Measurements from ENCODE around the gene PPFIA2. TPM values are rescaled to one million over a fixed set of nuclear protein-coding genes. Genes with fewer than 3 reads are reported as not detected.

PPFIA2 gene
- total and polyA plus RNA-seq, 10 of the 15 experiments (the other 5 are each of a cell fraction or from before 2014, with no cell fraction given): 0.06 to 0.39 (median 0.18) TPM; not detected in 6

DNA sequence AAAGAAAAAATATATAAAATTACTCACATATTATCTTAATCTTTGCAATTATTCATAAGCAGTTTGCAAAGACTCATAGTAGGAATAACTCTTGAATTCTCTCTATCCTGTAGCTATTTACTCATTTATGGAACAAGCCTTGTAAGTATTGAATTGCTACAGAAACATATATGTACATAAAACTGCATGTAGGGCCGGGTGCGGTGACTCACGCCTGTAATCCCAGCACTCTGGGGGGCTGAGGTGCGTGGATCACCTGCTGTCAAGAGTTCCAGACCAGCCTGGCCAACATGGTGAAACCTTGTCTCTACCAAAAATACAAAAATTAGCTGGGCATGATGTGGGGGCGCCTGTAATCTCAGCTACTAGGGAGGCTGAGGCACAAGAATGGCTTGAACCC is 286.2 kb downstream of the PPFIA2 start:
- ATAC-seq (no peak), DNase-seq (ENCODE audit: low read depth, low spot score) (no peak), FAIRE-seq (no peak)
- H3K9me3 ChIP-seq (replicated peaks; ENCODE audit: control insufficient read depth, insufficient read depth, low read length): no peaks in the 10 kb centered on the region
- H4K20me1 ChIP-seq (ENCODE audit: control insufficient read depth, insufficient read depth): no peaks in the 10 kb centered on the region
- no peak overlapping the region for H2AFZ ChIP-seq (ENCODE audit: control insufficient read depth, low read depth, low read length)
- H3K27ac ChIP-seq (ENCODE audit: control insufficient read depth, insufficient read depth): no peak overlapping the region
- no peak overlapping the region for H3K4me3 ChIP-seq
- ChIA-PET SMC1A (ENCODE audit: uncharacterized antibody, unreplicated experiment) (no interaction called here), POLR2A (no interaction called here), RAD21 (ENCODE audit: unreplicated experiment) (no interaction called here), CTCF (no interaction called here)
- no peaks in the 10 kb centered on the region for H3K27me3 ChIP-seq (replicated peaks in 1 of 2; ENCODE audit: control insufficient read depth in 2 of 2, insufficient read depth in 2 of 2, low read length in 1 of 2)
- no peak overlapping the region for H3K4me2 ChIP-seq (ENCODE audit: control insufficient read depth, insufficient read depth)
- in situ Hi-C loops (cut with MboI): no loop called here
- H3K4me1 ChIP-seq (ENCODE audit: control insufficient read depth, insufficient read depth, low read length): no peaks in the 10 kb centered on the region
- H3K36me3 ChIP-seq (ENCODE audit: control insufficient read depth in 2 of 2, insufficient read depth in 2 of 2, low read length in 1 of 2): no peaks in the 10 kb centered on the region
- H3K79me2 ChIP-seq (ENCODE audit: control insufficient read depth, insufficient read depth, low read length): no peaks in the 10 kb centered on the region
- no peak for TF ChIP-seq CREM (IDR thresholded peaks at IDR 0.05; ENCODE audit: low read depth)
- no TSS peak for BruUV-seq (replicated peaks)
- intact Hi-C loops (cut with micrococcal nuclease; ENCODE audit: unreplicated experiment): no loop called here
- 40% methylated on average over 5 of the region's 5 CpGs for WGBS (ENCODE audit: insufficient coverage, insufficient replicate concordance, low lambda C conversion rate, missing lambda C conversion rate)
- no peak overlapping the region for H3K9ac ChIP-seq (ENCODE audit: control insufficient read depth, insufficient read depth, low read length)

DNA sequence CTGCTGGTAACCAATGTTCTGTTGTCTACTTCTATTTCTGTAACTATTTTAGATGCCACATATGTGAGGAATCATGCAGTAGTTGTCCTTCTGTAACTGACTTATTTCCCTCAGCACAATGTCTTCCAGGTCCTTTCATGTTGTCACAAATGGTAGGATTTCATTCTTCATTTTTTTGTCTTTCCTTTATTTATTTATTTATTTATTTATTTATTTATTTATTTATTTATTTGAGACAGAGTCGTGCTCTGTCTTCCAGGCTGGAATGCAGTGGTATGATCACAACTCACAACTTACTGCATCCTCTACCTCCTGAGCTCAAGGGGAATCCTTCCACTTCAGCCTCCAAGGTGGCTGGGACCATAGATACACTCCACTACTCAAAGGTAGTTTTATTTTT is 288.2 kb downstream of the PPFIA2 start:
- DNase-seq (ENCODE audit: low read depth, low spot score) (no peak), ATAC-seq (no peak), FAIRE-seq (no peak)
- Histone ChIP-seq H3K4me1 (ENCODE audit: control insufficient read depth, insufficient read depth, low read length) (no peaks in the 10 kb centered on the region), H3K4me2 (ENCODE audit: control insufficient read depth, insufficient read depth) (no peak overlapping the region), H3K27me3 (replicated peaks in 1 of 2; ENCODE audit: control insufficient read depth in 2 of 2, insufficient read depth in 2 of 2, low read length in 1 of 2) (no peaks in the 10 kb centered on the region), H3K9me3 (replicated peaks; ENCODE audit: control insufficient read depth, insufficient read depth, low read length) (no peaks in the 10 kb centered on the region), H3K9ac (ENCODE audit: control insufficient read depth, insufficient read depth, low read length) (no peak overlapping the region), H4K20me1 (ENCODE audit: control insufficient read depth, insufficient read depth) (no peaks in the 10 kb centered on the region), H3K27ac (ENCODE audit: control insufficient read depth, insufficient read depth) (no peak overlapping the region), H3K36me3 (ENCODE audit: control insufficient read depth in 2 of 2, insufficient read depth in 2 of 2, low read length in 1 of 2) (no peaks in the 10 kb centered on the region), H2AFZ (ENCODE audit: control insufficient read depth, low read depth, low read length) (no peak overlapping the region), H3K4me3 (no peak overlapping the region), H3K79me2 (ENCODE audit: control insufficient read depth, insufficient read depth, low read length) (no peaks in the 10 kb centered on the region)
- BruUV-seq (replicated peaks): no TSS peak
- ChIA-PET CTCF (no interaction called here), POLR2A (no interaction called here), RAD21 (ENCODE audit: unreplicated experiment) (no interaction called here), SMC1A (ENCODE audit: uncharacterized antibody, unreplicated experiment) (no interaction called here)
- intact Hi-C loops (cut with micrococcal nuclease; ENCODE audit: unreplicated experiment) (no loop called here), in situ Hi-C loops (cut with MboI) (no loop called here)
- no peak for TF ChIP-seq SRF (IDR thresholded peaks at IDR 0.05; ENCODE audit: low read depth in 2 of 2, low read length in 2 of 2)
- TF ChIP-seq, protein P1, sequence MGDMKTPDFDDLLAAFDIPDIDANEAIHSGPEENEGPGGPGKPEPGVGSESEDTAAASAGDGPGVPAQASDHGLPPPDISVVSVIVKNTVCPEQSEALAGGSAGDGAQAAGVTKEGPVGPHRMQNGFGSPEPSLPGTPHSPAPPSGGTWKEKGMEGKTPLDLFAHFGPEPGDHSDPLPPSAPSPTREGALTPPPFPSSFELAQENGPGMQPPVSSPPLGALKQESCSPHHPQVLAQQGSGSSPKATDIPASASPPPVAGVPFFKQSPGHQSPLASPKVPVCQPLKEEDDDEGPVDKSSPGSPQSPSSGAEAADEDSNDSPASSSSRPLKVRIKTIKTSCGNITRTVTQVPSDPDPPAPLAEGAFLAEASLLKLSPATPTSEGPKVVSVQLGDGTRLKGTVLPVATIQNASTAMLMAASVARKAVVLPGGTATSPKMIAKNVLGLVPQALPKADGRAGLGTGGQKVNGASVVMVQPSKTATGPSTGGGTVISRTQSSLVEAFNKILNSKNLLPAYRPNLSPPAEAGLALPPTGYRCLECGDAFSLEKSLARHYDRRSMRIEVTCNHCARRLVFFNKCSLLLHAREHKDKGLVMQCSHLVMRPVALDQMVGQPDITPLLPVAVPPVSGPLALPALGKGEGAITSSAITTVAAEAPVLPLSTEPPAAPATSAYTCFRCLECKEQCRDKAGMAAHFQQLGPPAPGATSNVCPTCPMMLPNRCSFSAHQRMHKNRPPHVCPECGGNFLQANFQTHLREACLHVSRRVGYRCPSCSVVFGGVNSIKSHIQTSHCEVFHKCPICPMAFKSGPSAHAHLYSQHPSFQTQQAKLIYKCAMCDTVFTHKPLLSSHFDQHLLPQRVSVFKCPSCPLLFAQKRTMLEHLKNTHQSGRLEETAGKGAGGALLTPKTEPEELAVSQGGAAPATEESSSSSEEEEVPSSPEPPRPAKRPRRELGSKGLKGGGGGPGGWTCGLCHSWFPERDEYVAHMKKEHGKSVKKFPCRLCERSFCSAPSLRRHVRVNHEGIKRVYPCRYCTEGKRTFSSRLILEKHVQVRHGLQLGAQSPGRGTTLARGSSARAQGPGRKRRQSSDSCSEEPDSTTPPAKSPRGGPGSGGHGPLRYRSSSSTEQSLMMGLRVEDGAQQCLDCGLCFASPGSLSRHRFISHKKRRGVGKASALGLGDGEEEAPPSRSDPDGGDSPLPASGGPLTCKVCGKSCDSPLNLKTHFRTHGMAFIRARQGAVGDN (IDR thresholded peaks at IDR 0.05): no peak
- TF ChIP-seq CBFB (IDR thresholded peaks at IDR 0.05; ENCODE audit: low read depth): no peak
- no peak for TF ChIP-seq PML (IDR thresholded peaks at IDR 0.05; ENCODE audit: low read length)
- TF ChIP-seq JUND (IDR thresholded peaks at IDR 0.05; ENCODE audit: low read depth, low read length): no peak
- TF ChIP-seq NR2F1 (conservative IDR thresholded peaks at IDR 0.05): no peak
- TF ChIP-seq SUPT20H (IDR thresholded peaks at IDR 0.05; ENCODE audit: borderline replicate concordance, control insufficient read depth, low read depth, low read length): no peak
- TF ChIP-seq, protein P2, sequence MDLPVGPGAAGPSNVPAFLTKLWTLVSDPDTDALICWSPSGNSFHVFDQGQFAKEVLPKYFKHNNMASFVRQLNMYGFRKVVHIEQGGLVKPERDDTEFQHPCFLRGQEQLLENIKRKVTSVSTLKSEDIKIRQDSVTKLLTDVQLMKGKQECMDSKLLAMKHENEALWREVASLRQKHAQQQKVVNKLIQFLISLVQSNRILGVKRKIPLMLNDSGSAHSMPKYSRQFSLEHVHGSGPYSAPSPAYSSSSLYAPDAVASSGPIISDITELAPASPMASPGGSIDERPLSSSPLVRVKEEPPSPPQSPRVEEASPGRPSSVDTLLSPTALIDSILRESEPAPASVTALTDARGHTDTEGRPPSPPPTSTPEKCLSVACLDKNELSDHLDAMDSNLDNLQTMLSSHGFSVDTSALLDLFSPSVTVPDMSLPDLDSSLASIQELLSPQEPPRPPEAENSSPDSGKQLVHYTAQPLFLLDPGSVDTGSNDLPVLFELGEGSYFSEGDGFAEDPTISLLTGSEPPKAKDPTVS (IDR thresholded peaks at IDR 0.05; ENCODE audit: low read depth, low read length): no peak
- 0% methylated on average over 1 of the region's 1 CpG for WGBS (ENCODE audit: insufficient coverage, insufficient replicate concordance, low lambda C conversion rate, missing lambda C conversion rate)

Measured in GM12878 (cell line).